ENCODE measurements around the gene GNPDA2.
A peak's percentile ranks its signal among the peaks of the same experiment; 100 is the strongest.

GNPDA2 gene

GRCh38 chr4:44701037-44701436, 25.3 kb downstream of the GNPDA2 start:
- DNase-seq (ENCODE audit: low read depth in 2 of 2): no peak
- TF ChIP-seq CTCF (IDR thresholded peaks at IDR 0.05; ENCODE audit: low read depth, low read length): no peak
- no peak overlapping the region for H3K4me3 ChIP-seq (replicated peaks in 1 of 2; ENCODE audit: low read depth in 2 of 2, low read length in 2 of 2)

- no peak overlapping the region for H3K4me3 ChIP-seq (replicated peaks in 1 of 2; ENCODE audit: low read depth in 2 of 2, low read length in 2 of 2)
- TF ChIP-seq CTCF (IDR thresholded peaks at IDR 0.05; ENCODE audit: low read depth, low read length): no peak
- no peak for DNase-seq (ENCODE audit: low read depth in 2 of 2)
Observed at GRCh38 chr4:44700427-44700826, 25.9 kb downstream of the GNPDA2 start.

GRCh38 chr4:44684648-44685047, 41.7 kb downstream of the GNPDA2 start:
- TF ChIP-seq CTCF (IDR thresholded peaks at IDR 0.05; ENCODE audit: low read depth, low read length): no peak
- no peak for DNase-seq (ENCODE audit: low read depth in 2 of 2)
- no peak overlapping the region for H3K4me3 ChIP-seq (replicated peaks in 1 of 2; ENCODE audit: low read depth in 2 of 2, low read length in 2 of 2)

GRCh38 chr4:44679060-44679459, 47.3 kb downstream of the GNPDA2 start:
- no peak for TF ChIP-seq CTCF (IDR thresholded peaks at IDR 0.05; ENCODE audit: low read depth, low read length)
- no peak for DNase-seq (ENCODE audit: low read depth in 2 of 2)
- H3K4me3 ChIP-seq (replicated peaks in 1 of 2; ENCODE audit: low read depth in 2 of 2, low read length in 2 of 2): peak overlapping the region; percentile 71 to 73

- no peak for TF ChIP-seq CTCF (IDR thresholded peaks at IDR 0.05; ENCODE audit: low read depth, low read length)
- peak within 1 kb of the TSS; percentile 71 to 73 for H3K4me3 ChIP-seq (replicated peaks in 1 of 2; ENCODE audit: low read depth in 2 of 2, low read length in 2 of 2)
- DNase-seq (ENCODE audit: low read depth in 2 of 2): peak; percentile 90 to 92
Observed at GRCh38 chr4:44678094-44679041, 48.0 kb downstream of the GNPDA2 start, which contains the start of gene GUF1. Gene GUF1, plus strand, starts transcription at chr4:44678420. Its CDS starts 203 bp downstream, at chr4:44678623.

GRCh38 chr4:44675366-44675765, 51.0 kb downstream of the GNPDA2 start:
- TF ChIP-seq CTCF (IDR thresholded peaks at IDR 0.05; ENCODE audit: low read depth, low read length): no peak
- DNase-seq (ENCODE audit: low read depth in 2 of 2): no peak
- H3K4me3 ChIP-seq (replicated peaks in 1 of 2; ENCODE audit: low read depth in 2 of 2, low read length in 2 of 2): no peak overlapping the region
